Upper lobe of left lung (tissue), 4 donors: Measurements from ENCODE around the gene CLSTN2.

Source experiments
- EP300 ChIP-seq, 4 donors: sonication (generic); formaldehyde crosslinking; IDR thresholded peaks; one replicate each; pipeline ENCODE4 v1.5.1; 2017; ENCODE audit warnings: antibody characterized with exemption in 4 of 4, control low read depth in 2 of 4
- POLR2A ChIP-seq, 4 donors: fragments of 450-650 bp; IDR thresholded peaks; one replicate each; pipeline ENCODE4 v1.5.1; 2016 to 2017; ENCODE audit warnings: antibody characterized with exemption in 4 of 4, mild to moderate bottlenecking in 2 of 4
- POLR2AphosphoS5 ChIP-seq, 2 donors: sonication (generic); formaldehyde crosslinking; IDR thresholded peaks; one replicate each; pipeline ENCODE4 v1.5.1; 2017; ENCODE audit warnings: antibody characterized with exemption in 2 of 2
- TF ChIP-seq, protein P1 (sequence below), 6 experiments: fragments of 450-650 bp in 4 of 6; fragments of 200-600 bp in 2 of 6; sonication (generic) in 2 of 6; IDR thresholded peaks; one replicate each; pipeline ENCODE4 v1.5.1; 2016 to 2019; ENCODE audit warnings: antibody characterized with exemption in 6 of 6

DNA sequence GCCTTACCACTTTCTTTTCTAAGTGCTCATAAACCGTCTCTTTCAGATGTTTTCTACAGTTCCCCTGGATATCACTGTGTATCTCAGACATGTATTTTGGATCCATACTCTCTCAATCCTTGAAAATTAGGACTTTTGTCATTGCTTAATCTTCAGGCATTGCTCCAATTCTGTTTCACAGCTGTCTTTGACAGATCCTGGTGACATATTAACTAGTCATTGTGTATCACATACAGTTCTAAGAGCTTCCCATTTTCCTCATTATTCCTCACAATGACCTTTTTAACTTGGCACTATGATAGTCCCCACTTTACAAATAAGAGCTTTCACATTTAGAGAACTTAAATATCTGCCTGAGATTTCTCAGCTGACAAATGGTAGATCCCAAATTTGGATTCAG lies 151.7 kb downstream of the CLSTN2 start:
- TF ChIP-seq, protein P1, sequence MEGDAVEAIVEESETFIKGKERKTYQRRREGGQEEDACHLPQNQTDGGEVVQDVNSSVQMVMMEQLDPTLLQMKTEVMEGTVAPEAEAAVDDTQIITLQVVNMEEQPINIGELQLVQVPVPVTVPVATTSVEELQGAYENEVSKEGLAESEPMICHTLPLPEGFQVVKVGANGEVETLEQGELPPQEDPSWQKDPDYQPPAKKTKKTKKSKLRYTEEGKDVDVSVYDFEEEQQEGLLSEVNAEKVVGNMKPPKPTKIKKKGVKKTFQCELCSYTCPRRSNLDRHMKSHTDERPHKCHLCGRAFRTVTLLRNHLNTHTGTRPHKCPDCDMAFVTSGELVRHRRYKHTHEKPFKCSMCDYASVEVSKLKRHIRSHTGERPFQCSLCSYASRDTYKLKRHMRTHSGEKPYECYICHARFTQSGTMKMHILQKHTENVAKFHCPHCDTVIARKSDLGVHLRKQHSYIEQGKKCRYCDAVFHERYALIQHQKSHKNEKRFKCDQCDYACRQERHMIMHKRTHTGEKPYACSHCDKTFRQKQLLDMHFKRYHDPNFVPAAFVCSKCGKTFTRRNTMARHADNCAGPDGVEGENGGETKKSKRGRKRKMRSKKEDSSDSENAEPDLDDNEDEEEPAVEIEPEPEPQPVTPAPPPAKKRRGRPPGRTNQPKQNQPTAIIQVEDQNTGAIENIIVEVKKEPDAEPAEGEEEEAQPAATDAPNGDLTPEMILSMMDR (IDR thresholded peaks at IDR 0.05), result no peak
- TF ChIP-seq POLR2A (IDR thresholded peaks at IDR 0.05) (no peak), POLR2AphosphoS5 (IDR thresholded peaks at IDR 0.05) (no peak), EP300 (IDR thresholded peaks at IDR 0.05) (no peak)
